ENCODE measurements around the gene HOXB3.

HOXB3 gene

GRCh38 chr17:48565925-48566710 is 23.9 kb downstream of the HOXB3 start:
- H3K4me3 ChIP-seq (ENCODE audit: severe bottlenecking): no peak overlapping the region
- ATAC-seq (ENCODE audit: low read depth): no peak
- TF ChIP-seq, protein P1, sequence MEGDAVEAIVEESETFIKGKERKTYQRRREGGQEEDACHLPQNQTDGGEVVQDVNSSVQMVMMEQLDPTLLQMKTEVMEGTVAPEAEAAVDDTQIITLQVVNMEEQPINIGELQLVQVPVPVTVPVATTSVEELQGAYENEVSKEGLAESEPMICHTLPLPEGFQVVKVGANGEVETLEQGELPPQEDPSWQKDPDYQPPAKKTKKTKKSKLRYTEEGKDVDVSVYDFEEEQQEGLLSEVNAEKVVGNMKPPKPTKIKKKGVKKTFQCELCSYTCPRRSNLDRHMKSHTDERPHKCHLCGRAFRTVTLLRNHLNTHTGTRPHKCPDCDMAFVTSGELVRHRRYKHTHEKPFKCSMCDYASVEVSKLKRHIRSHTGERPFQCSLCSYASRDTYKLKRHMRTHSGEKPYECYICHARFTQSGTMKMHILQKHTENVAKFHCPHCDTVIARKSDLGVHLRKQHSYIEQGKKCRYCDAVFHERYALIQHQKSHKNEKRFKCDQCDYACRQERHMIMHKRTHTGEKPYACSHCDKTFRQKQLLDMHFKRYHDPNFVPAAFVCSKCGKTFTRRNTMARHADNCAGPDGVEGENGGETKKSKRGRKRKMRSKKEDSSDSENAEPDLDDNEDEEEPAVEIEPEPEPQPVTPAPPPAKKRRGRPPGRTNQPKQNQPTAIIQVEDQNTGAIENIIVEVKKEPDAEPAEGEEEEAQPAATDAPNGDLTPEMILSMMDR (IDR thresholded peaks at IDR 0.05; ENCODE audit: poor library complexity, severe bottlenecking): no peak
- no peak overlapping the region for H3K27ac ChIP-seq (ENCODE audit: poor library complexity, severe bottlenecking)
- H3K27me3 ChIP-seq (ENCODE audit: insufficient read depth, poor library complexity, severe bottlenecking): no peaks in the 10 kb centered on the region
- H3K9me3 ChIP-seq (ENCODE audit: severe bottlenecking): no peaks in the 10 kb centered on the region
- no peaks in the 10 kb centered on the region for H3K4me1 ChIP-seq (ENCODE audit: insufficient read depth, poor library complexity, severe bottlenecking)
- peaks cover 3% of the 10 kb centered on the region; the same call in 1 of the 2 replicates for H3K36me3 ChIP-seq (ENCODE audit: low read depth)
- no peak for DNase-seq (ENCODE audit: low spot score)

DNA sequence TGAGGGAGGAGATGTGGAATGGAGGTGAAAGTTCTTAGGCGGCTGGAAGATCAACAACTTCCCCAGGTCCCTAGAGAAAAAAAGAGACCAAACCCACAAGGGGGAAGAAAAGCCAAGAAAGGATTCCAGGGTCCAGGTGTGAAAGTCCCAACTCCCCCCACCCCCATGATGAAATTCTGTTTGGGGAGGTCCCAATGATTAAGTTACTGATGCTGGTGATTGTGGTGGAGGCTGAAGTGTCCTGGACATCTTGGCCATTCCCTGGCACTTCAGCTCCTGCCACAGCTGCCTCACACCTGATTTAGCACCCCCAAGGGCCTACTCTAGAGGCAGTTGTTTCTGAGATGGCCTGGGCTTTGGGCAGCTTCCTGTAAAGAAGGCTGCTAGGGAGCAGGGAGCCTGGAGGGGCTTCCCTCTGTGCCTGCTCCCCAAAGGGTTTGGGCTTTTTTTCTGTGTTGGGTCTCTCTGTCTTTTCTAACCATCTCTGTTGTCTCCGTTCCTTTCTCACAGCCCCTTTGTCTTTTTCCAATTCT is 25.0 kb downstream of the HOXB3 start:
- no peak overlapping the region for H3K27ac ChIP-seq (ENCODE audit: poor library complexity, severe bottlenecking)
- TF ChIP-seq, protein P1 (IDR thresholded peaks at IDR 0.05; ENCODE audit: poor library complexity, severe bottlenecking): no peak
- DNase-seq (ENCODE audit: low spot score) (no peak), ATAC-seq (ENCODE audit: low read depth) (no peak)
- no peaks in the 10 kb centered on the region for H3K4me1 ChIP-seq (ENCODE audit: insufficient read depth, poor library complexity, severe bottlenecking)
- H3K9me3 ChIP-seq (ENCODE audit: severe bottlenecking): no peaks in the 10 kb centered on the region
- H3K27me3 ChIP-seq (ENCODE audit: insufficient read depth, poor library complexity, severe bottlenecking): no peaks in the 10 kb centered on the region
- peaks cover 3% of the 10 kb centered on the region; the same call in 1 of the 2 replicates for H3K36me3 ChIP-seq (ENCODE audit: low read depth)
- H3K4me3 ChIP-seq (ENCODE audit: severe bottlenecking): no peak overlapping the region

GRCh38 chr17:48564188-48565021 is 25.6 kb downstream of the HOXB3 start:
- DNase-seq (ENCODE audit: low spot score) (no peak), ATAC-seq (ENCODE audit: low read depth) (no peak)
- TF ChIP-seq, protein P1 (IDR thresholded peaks at IDR 0.05; ENCODE audit: poor library complexity, severe bottlenecking): no peak
- H3K36me3 ChIP-seq (ENCODE audit: low read depth): peaks cover 3% of the 10 kb centered on the region; the same call in 1 of the 2 replicates
- H3K4me1 ChIP-seq (ENCODE audit: insufficient read depth, poor library complexity, severe bottlenecking): no peaks in the 10 kb centered on the region
- H3K9me3 ChIP-seq (ENCODE audit: severe bottlenecking): no peaks in the 10 kb centered on the region
- no peaks in the 10 kb centered on the region for H3K27me3 ChIP-seq (ENCODE audit: insufficient read depth, poor library complexity, severe bottlenecking)
- H3K4me3 ChIP-seq (ENCODE audit: severe bottlenecking): no peak overlapping the region
- H3K27ac ChIP-seq (ENCODE audit: poor library complexity, severe bottlenecking): no peak overlapping the region

DNA sequence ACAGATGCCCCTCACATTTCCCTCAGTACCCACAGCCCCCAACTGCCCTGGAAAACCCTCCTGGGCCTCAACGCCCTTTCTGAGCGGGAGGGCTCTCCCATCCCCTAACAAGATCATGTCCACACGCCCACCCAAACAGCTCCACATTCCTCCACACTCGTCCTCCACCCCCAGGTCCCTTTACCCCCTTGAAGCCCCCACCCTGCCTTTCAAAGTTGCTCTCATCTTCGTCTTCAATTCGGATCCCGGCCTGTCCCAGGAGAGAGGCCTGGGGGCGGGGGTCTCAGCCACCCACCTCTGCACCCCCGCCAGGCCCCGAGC is 26.2 kb downstream of the HOXB3 start:
- no peaks in the 10 kb centered on the region for H3K27me3 ChIP-seq (ENCODE audit: insufficient read depth, poor library complexity, severe bottlenecking)
- H3K27ac ChIP-seq (ENCODE audit: poor library complexity, severe bottlenecking): no peak overlapping the region
- ATAC-seq (ENCODE audit: low read depth): no peak
- H3K36me3 ChIP-seq (ENCODE audit: low read depth): peaks cover 3% of the 10 kb centered on the region; the same call in 1 of the 2 replicates
- TF ChIP-seq, protein P1 (IDR thresholded peaks at IDR 0.05; ENCODE audit: poor library complexity, severe bottlenecking): no peak
- H3K4me3 ChIP-seq (ENCODE audit: severe bottlenecking): no peak overlapping the region
- no peaks in the 10 kb centered on the region for H3K4me1 ChIP-seq (ENCODE audit: insufficient read depth, poor library complexity, severe bottlenecking)
- no peak for DNase-seq (ENCODE audit: low spot score)
- H3K9me3 ChIP-seq (ENCODE audit: severe bottlenecking): no peaks in the 10 kb centered on the region
